Smooth muscle cell (in vitro differentiated cells): ENCODE data around the gene CCDC200. TPM values are rescaled to one million over a fixed set of nuclear protein-coding genes. Genes with fewer than 3 reads are reported as not detected.
"Not testable (repeated sequence)": the region's sequence is repeated elsewhere in the genome, so short reads cannot be mapped to it uniquely, and the experiment has no call there.

Source experiments
- DNase-seq: peaks from one replicate; lab custom pipeline; 2025; ENCODE audit not compliant: unreplicated experiment; lab: John Stamatoyannopoulos, UW
- H2AFZ ChIP-seq: fragments of 200-600 bp; sonication (generic); 2 replicates; pipeline ENCODE4 v1.6.0; 2016; ENCODE audit warnings: antibody characterized with exemption, low read depth, mild to moderate bottlenecking
- H3F3A ChIP-seq: fragments of 200-600 bp; sonication (generic); 2 replicates; pipeline ENCODE4 v1.6.0; 2017; ENCODE audit warnings: antibody characterized with exemption, low read depth
- H3K27ac ChIP-seq: fragments of 200-600 bp; sonication (generic); 2 replicates; pipeline ENCODE4 v1.5.1; 2016; ENCODE audit warnings: low read depth, mild to moderate bottlenecking
- H3K27me3 ChIP-seq: fragments of 200-600 bp; sonication (generic); 2 replicates; pipeline ENCODE4 v1.6.1; 2016; ENCODE audit warnings: low read depth, mild to moderate bottlenecking
- H3K36me3 ChIP-seq: fragments of 200-600 bp; sonication (generic); 2 replicates; pipeline ENCODE4 v1.5.1; 2016; ENCODE audit warnings: low read depth
- H3K4me1 ChIP-seq: fragments of 200-600 bp; sonication (generic); 2 replicates; pipeline ENCODE4 v1.5.1; 2016; ENCODE audit warnings: low read depth
- H3K4me2 ChIP-seq: fragments of 200-600 bp; sonication (generic); 2 replicates; pipeline ENCODE4 v1.6.0; 2016; ENCODE audit warnings: mild to moderate bottlenecking
- H3K4me3 ChIP-seq: fragments of 200-600 bp; sonication (generic); 2 replicates; pipeline ENCODE4 v1.5.1; 2016; ENCODE audit warnings: mild to moderate bottlenecking
- H3K79me2 ChIP-seq: fragments of 200-600 bp; sonication (generic); 2 replicates; pipeline ENCODE4 v1.6.0; 2016; ENCODE audit warnings: low read depth, mild to moderate bottlenecking
- H3K9ac ChIP-seq: fragments of 200-600 bp; sonication (generic); 2 replicates; pipeline ENCODE4 v1.6.0; 2016; ENCODE audit warnings: low read depth
- H3K9me3 ChIP-seq: fragments of 200-600 bp; sonication (generic); replicated peaks from 2 replicates; pipeline ENCODE4 v1.5.1; 2016; ENCODE audit warnings: low read depth
- H4K20me1 ChIP-seq: fragments of 200-600 bp; sonication (generic); 2 replicates; pipeline ENCODE4 v1.6.0; 2016; ENCODE audit warnings: low read depth
- CTCF ChIP-seq: fragments of 200-600 bp; sonication (generic); IDR thresholded peaks from 2 replicates; pipeline ENCODE4 v1.5.1; 2017; ENCODE audit warnings: borderline replicate concordance, mild to moderate bottlenecking, antibody characterized with exemption; ENCODE audit not compliant: insufficient read depth, poor library complexity, severe bottlenecking
- WGBS: methylation state at CpG from one replicate; pipeline ENCODE4 v1.1.7; 2016; ENCODE audit warnings: low lambda C conversion rate; 5-methylcytosine and 5-hydroxymethylcytosine counted together
- polyA plus RNA-seq: library from polyadenylated mRNA; unstranded; fragments of >200 nt; fragmentation: Nextera tagmentation; extraction: Ambion mirVana; gene quantifications from 2 replicates; pipeline ENCODE4 v1.2.1, GENCODE V29; 2016
- total RNA-seq: library from RNA; depleted of rRNA; stranded (reverse); fragments of >200 nt; gene quantifications from 2 replicates; pipeline ENCODE4 v1.2.3, GENCODE V29; 2014

Gene CCDC200
- total and polyA plus RNA-seq, 2 experiments from 2014 or later, result 1.1 TPM; not detected in 1

- not testable (repeated sequence) for H3K79me2 ChIP-seq, H2AFZ ChIP-seq, H3K27ac ChIP-seq, H3K9me3 ChIP-seq, H3K36me3 ChIP-seq, H3K4me3 ChIP-seq, H3F3A ChIP-seq, H4K20me1 ChIP-seq, H3K9ac ChIP-seq, H3K4me2 ChIP-seq, DNase-seq, H3K27me3 ChIP-seq, H3K4me1 ChIP-seq
- WGBS, result 0% methylated on average over 3 of the region's 15 CpGs
These were observed 4.8 kb upstream of the CCDC200 start for GRCh38 chr17:43233263-43233662.

- H3K9ac ChIP-seq, H4K20me1 ChIP-seq, H3K79me2 ChIP-seq, H3K4me3 ChIP-seq, H3K27ac ChIP-seq, H3K4me1 ChIP-seq, H3F3A ChIP-seq, H2AFZ ChIP-seq, H3K9me3 ChIP-seq, DNase-seq, H3K27me3 ChIP-seq, H3K36me3 ChIP-seq, H3K4me2 ChIP-seq: not testable (repeated sequence)
- WGBS, result 94% methylated on average over 21 of the region's 24 CpGs
These were observed 3.7 kb upstream of the CCDC200 start for GRCh38 chr17:43232021-43232699.

- H3K4me3 ChIP-seq, H3K4me2 ChIP-seq: not testable (repeated sequence)
- 93% methylated on average over 22 of the region's 40 CpGs for WGBS
These were observed 3.0 kb upstream of the CCDC200 start for GRCh38 chr17:43231205-43232020.

GRCh38 chr17:43226393-43226792 lies 2.0 kb downstream of the CCDC200 start:
- no peaks in the 10 kb centered on the region for H3K36me3 ChIP-seq
- no peak overlapping the region for H2AFZ ChIP-seq
- H3K4me1 ChIP-seq, result no peaks in the 10 kb centered on the region
- H3K4me3 ChIP-seq, result no peak overlapping the region
- H3K9me3 ChIP-seq, result no peaks in the 10 kb centered on the region
- TF ChIP-seq CTCF, result no peak
- H3K4me2 ChIP-seq, result no peak overlapping the region
- no peaks in the 10 kb centered on the region for H3K79me2 ChIP-seq
- whole genome bisulfite sequencing, result 97% methylated on average over 7 of the region's 7 CpGs
- no peaks in the 10 kb centered on the region for H3K27me3 ChIP-seq
- no peaks in the 10 kb centered on the region for H4K20me1 ChIP-seq
- H3K9ac ChIP-seq, result no peak overlapping the region
- no peak for DNase-seq
- no peaks in the 10 kb centered on the region for H3F3A ChIP-seq
- no peak overlapping the region for H3K27ac ChIP-seq

More at GRCh38 chr17:43231205-43232020, 3.0 kb upstream of the CCDC200 start:
- not testable (repeated sequence) for DNase-seq, H3K4me1 ChIP-seq, H3K9ac ChIP-seq, H4K20me1 ChIP-seq, H3F3A ChIP-seq, H3K27ac ChIP-seq, H3K27me3 ChIP-seq, H3K79me2 ChIP-seq, H3K9me3 ChIP-seq, H3K36me3 ChIP-seq, H2AFZ ChIP-seq

- no peak for TF ChIP-seq CTCF
- Histone ChIP-seq H4K20me1 (no peaks in the 10 kb centered on the region), H3K36me3 (no peaks in the 10 kb centered on the region), H3K4me1 (no peaks in the 10 kb centered on the region), H3F3A (no peaks in the 10 kb centered on the region), H2AFZ (no peak overlapping the region), H3K9me3 (no peaks in the 10 kb centered on the region), H3K27ac (no peak overlapping the region), H3K27me3 (no peaks in the 10 kb centered on the region), H3K4me2 (no peak overlapping the region), H3K4me3 (no peak overlapping the region), H3K9ac (no peak overlapping the region), H3K79me2 (no peaks in the 10 kb centered on the region)
- DNase-seq, result no peak
- 97% methylated on average over 7 of the region's 7 CpGs for WGBS
These were observed 4.2 kb downstream of the CCDC200 start for GRCh38 chr17:43224146-43224705.
